Mammary epithelial cell (primary cell): ENCODE measurements around the gene MS4A14.

Source experiments
- CTCF ChIP-seq, 2 donors: IDR thresholded peaks in 1 of 2; conservative IDR thresholded peaks in 1 of 2; 2 replicates each; pipeline ENCODE4 v1.5.1; 2011 to 2012; ENCODE audit warnings: inconsistent platforms in 2 of 2, low read length in 2 of 2, mild to moderate bottlenecking in 2 of 2, control low read depth in 1 of 2, low read depth in 1 of 2; ENCODE audit not compliant: insufficient read depth in 1 of 2; ENCODE audit errors: extremely low read depth in 1 of 2
- EZH2 ChIP-seq: IDR thresholded peaks from 2 replicates; pipeline ENCODE4 v1.6.1; 2012; ENCODE audit warnings: low read length, inconsistent platforms, borderline replicate concordance

GRCh38 chr11:60433401-60433800 lies 37.1 kb downstream of the MS4A14 start:
- no peak for TF ChIP-seq CTCF (conservative IDR thresholded peaks at IDR 0.05 in 1 of 2, IDR thresholded peaks at IDR 0.05 in 1 of 2; ENCODE audit: extremely low read depth in 1 of 2, insufficient read depth in 1 of 2, low read depth in 1 of 2, low read length in 2 of 2)
- TF ChIP-seq EZH2: no peak
